HT1080 (cell line): ENCODE measurements around the gene VPS13D. TPM values are rescaled to one million over a fixed set of nuclear protein-coding genes. Genes with fewer than 3 reads are reported as not detected.
"Not testable (repeated sequence)": the region's sequence is repeated elsewhere in the genome, so short reads cannot be mapped to it uniquely, and the experiment has no call there.

Experiments
- DNase-seq: peaks from one replicate; pipeline ENCODE4 v3.0.0-alpha.2; 2015; ENCODE audit warnings: low read depth
- total RNA-seq: library from RNA; depleted of rRNA; stranded (reverse); fragments of >200 nt; shearing (Covaris generic); gene quantifications from 2 replicates; pipeline ENCODE4 v1.2.3, GENCODE V29; 2014

The VPS13D gene
- total RNA-seq, 1 experiment from 2014 or later: 12.7 TPM

DNA sequence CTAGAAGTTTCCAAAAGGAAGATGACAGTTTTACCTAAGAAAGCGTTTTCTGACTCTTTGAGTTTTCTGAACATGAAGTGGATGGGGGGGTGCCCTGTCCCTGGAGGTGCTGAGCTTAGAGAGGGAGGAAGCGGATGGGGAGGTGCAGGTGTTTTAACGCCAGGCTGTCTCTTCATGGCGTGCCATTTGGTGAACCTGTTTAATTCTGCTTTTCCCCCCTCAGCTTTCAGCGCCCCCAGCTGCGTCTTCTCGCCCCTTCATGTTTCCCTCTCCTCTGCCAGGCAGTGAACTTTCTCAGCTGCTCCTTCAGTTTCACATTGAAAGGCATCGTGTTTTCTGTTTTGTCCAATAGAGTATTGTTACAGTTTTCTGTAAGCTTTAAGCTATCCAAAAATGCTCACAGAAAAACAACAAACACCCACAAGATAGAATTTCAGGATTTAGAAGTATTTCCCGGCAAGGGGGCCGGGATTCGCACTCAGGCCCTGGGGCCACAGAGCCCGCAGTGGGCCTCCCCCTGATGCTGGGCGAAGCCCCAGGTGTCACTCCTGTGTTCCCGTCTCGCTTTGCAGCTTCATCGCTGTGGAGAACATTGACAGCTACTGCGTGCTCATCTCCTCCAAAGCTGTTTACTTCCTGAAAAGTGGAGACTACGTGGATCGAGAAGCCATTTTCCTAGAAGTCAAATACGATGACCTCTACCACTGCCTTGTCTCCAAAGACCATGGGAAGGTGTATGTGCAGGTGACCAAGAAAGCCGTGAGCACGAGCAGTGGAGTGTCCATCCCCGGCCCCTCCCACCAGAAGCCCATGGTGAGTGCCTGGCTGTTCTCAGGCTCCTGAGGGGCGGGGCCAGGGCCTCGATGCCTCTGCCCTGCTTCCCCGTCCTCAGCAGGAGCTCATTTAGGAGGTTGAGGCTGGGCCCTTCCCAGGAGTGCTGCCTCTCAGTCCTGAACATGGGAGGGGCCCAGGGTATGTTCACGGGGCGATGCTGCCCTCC, 276.8 kb downstream of the VPS13D start:
- no peak for DNase-seq

DNA sequence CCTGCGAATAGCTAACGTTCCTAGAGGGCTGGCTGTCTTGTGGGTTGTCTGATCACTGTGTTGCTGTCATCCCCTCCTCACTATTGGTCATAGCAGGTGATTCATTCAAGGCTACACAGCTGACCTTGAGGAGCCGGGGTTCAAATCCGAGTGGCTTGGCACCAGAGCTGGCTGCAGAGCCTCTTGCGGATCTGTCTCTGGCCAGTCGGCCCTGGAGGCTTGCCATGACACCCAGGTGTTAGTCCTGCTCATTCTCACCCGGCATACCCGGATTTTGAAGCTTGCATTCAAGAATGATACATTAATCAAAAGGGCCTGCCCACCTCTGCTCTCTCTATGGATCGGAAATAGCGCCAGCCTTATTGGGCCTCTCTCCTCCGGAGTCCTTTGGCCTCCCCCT, 277.8 kb downstream of the VPS13D start:
- DNase-seq: no peak

DNA sequence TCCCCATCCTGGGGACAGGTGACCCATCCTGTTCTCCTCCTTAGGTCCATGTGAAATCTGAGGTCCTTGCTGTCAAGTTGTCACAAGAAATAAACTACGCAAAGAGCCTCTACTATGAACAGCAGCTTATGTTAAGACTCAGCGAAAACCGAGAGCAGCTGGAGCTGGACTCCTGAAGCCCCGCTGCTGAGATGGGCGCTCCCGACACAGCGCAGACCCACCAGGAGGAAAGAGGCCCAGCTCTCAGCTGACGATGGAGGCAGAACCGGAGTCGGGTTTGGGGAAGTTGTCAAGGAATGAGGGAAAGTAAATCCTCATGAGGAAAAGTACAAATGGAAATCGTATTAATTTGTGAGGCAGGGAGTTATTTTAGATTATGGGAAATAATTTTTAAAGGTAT, 279.0 kb downstream of the VPS13D start:
- DNase-seq: no peak

DNA sequence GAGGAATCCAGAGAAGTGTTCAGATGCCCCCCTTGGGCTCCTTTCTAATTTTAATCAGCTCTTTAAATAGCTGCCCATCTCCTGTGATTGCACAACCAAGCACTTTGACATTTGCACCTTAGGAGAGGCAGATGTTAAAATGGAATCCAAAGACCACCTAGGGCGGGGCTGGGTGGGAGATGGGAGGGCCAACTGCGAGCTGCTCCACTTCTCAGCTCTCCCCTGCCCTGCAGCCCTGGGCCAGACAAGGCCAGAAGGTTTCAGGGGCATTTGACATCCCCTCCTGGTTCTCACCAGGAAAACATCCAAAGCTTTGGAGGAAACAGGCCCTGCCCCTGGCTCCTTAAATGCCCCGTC, 281.3 kb downstream of the VPS13D start:
- no peak for DNase-seq

- DNase-seq: no peak
Measured at GRCh38 chr1:12511516-12512468, 282.0 kb downstream of the VPS13D start.

- DNase-seq: no peak
Measured at GRCh38 chr1:12513181-12513580, 283.4 kb downstream of the VPS13D start.

DNA sequence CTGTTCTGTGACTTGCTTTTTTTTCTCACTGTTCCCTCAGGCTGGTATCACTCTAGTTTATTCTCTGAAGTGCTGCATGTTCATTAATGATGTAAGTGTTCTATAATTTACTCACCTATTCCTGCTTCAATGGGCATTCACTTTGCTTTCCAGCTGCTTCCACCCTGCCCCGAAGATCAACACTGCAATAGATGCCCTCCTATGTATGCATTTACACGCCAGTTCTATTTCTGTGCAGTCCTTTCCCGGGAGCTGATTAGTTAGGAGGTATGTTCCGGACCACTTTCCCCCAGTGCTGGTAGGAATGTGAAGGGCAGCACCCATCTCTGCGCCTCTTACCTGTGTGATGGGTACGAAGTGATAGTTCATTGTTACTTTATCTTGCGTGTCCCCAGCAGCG, 284.8 kb downstream of the VPS13D start:
- DNase-seq: no peak

GRCh38 chr1:12515234-12515633, 285.4 kb downstream of the VPS13D start:
- DNase-seq: no peak

DNA sequence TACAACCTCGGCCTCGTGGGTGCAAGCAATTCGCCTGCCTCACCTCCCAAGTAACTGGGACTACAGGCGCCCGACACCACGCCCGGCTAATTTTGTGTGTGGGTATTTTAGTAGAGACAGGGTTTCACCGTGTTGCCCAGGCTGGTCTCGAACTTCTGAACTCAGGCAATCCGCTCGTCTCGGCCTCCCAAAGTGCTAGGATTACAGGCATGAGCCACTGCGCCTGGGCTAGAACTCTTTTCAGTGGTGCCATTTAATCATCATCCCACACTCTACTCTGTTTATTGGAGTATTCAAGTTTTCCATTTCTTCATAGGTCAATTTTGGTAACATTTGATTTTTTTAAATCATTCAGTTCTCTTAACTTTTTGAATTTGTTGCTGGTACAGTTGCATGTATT, 286.9 kb downstream of the VPS13D start:
- DNase-seq: no peak

DNA sequence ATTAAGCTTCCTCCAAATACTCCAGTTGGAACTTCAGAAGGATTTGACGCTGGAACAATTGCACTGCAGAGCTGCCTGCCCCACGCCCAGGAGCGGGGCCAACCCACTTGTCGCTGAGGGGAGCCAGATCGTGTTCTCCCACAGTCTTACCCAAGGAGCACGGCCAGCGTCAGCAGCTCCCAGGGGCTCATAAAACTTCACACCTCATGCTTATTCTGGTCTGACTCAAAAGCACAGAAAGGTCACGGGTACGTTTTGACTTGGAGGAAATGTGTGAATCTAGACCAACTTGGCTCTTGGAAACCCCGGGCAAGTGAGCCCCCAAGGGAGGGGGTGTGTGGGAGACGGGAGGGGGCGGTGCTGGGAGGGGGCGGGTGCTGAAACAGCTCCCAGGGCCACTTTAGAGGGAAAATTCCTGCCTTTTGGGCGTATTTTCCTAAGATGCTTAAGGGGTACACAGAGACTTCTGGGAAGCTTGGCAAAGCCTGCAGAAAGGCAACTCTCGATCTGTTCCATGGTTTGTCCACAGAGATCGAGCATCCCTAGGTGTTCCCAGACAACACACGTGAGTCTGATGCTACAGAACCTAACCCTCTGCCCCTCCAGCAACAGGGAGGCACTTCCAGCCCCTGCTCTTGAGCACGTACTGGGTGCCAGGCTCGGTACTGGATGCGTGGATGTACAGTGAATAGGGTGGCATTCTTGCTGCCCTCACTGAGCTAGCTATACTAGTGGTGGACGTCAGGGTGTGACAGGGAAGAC, 289.3 kb downstream of the VPS13D start:
- no peak for DNase-seq

DNA sequence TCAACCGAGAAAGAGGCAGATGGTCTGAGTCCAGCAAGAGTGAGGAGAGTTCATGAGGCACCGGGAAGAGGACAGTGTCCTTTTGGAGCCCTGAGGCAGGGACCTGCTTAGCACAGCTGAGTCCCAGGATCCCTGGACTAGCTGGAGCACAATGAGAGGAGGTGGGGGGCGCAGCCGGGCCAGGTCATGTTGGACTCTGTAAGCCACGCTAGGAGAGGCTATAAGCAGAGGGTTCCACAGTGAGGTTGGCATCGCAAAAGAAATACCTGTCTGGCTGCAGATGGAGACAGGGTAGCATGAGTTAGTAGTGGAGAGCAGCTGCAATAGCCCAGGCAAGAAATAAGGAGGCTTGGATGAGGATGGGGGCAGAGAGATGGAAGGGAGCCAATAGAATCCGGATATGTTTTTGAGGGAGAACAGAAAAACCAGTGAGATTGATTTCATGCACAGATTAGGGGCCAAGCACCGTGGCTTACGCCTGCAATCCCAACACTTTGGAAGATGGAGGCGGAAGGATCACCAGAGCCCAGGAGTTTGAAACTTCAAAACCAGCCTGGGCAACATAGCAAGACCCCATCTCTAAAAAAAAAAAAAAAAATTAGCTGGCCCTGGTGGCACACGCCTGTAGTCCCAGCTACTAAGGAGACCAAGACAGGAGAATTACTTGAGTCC, 290.0 kb downstream of the VPS13D start:
- DNase-seq: no peak

DNA sequence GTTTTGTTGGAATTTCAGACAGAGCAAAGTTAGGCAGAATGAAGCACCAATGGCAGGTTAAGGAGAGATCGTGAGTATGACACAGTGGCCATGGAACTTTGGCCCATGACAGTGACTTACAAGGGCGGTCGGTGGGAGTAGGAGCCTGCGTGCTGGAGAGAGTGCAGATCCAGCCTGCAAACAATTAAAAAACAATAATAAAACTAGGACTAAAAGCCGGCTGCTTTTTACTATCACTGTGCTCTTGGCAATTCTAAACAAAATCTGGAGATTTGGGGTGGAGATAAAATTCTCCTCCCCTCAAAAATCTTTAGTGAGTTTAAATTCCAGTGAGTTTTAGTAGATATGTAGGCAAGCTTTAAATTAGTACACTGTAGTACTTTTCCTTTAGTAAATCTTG, 291.3 kb downstream of the VPS13D start:
- no peak for DNase-seq

DNA sequence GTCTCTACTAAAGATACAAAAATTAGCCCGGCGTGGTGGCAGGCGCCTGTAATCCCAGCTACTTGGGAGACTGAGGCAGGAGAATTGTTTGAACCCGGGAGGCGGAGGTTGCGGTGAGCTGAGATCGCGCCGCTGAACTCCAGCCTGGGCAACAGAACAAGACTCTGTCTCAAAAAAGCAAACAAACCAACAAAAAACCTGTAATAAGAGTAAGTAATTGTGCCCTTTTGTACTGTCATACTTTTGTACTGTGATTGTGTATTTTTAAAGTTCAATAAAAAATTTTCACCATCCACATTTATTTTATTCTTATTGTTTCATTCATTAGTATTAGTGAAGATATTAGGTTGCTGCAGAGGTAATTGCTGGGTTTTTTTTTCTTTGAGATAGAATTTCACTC, 292.9 kb downstream of the VPS13D start:
- DNase-seq: not testable (repeated sequence)

- no peak for DNase-seq
Measured at GRCh38 chr1:12524266-12524665, 294.4 kb downstream of the VPS13D start.

DNA sequence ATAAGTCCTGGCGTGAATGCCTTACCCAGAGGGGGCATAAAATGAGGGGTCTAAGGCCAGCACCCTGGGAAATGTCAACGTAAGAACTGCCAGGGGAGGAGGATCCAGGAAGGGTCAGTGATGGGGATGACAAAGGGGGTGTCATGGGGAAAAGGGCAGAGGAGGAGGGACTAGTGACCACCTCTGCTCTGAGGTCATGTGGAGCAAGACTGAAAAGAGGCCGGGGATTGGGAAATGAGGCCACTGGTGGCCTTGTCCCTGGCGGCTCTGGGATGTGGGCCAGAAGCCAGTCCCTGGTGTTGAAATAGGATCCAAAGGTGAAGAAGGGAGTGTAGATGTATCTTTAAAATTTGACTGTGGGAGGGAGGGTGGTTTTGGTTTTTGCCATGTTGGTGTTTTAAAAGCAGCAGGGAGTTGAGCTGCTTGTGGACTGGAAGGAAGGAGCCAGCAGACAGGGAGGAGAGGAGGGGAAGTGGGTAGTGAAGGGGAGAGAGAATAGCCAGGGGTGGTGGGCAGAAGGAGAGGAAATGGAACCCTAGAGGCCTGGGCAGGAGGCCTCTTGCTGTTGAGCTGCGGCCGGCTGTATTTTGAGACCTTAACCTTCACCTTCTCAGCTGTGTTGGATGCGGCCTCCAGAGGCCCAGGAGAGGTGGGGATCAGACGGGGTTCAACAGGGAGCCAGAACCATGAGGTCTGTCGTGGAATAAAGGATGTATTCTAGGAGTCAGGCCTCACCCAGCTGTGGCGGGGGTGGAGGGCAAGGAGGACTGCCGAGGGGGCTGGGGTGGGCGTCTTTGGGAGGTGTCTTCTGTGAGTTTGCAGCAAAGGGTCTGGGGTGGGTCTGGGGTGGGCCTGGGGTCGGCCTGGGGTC, 295.7 kb downstream of the VPS13D start:
- no peak for DNase-seq

DNA sequence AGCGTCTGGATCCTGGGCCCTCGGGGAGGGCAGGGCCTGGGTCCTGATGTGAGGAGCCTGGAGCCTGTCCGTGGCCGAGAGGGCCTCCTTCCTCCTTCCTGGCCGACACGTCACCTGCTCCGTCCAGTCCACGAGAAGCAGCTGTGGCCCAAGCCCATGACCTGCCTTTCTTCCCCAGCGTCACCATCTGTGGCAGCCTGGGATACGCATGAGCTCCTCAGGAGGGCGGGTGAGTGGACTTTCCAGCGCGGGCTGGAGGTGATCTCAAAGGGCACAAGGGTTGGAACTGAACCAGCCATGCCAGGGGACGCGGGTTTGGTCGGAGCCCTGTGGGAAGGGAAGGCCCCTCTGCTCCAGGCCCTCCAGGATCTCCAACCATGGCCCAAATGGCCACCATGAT, 297.7 kb downstream of the VPS13D start:
- no peak for DNase-seq

DNA sequence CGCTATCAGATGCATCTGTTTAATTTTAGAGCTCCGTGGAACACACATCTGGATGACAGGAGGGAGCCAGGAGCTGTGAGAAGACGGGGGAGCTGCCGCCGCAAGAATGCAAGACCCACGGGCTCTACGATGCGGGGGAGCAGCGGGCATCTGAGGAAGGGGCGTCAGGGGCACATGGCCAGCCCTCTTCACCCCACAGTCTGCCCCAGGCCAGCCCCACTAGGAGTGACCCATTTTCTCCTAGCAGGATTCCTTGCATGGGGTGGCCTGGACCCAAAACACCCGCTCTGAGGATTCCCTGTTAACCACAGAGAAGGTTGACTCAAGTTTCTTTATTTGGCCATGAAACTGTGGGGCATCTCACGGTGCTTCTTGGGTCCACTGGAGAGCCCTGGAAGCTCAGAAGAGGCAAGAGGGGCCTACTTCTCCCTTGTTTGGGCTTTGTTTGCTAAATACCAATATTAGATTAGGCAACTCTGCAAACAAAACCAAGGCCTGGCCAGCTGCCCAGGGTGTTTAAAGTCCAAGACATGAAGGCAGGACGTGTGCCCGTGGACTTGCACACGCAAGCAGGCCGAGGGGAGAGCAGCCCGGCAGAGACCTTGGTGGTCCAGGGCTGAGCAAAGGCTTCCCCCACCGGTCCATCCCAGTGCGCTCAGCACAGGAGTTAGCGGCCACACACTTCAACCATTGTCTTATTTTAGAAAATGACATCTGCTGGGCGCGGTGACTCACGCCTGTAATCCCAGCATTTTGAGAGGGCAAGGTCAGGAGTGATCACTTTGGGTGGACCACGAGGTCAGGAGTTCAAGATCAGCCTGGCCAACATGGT, 298.4 kb downstream of the VPS13D start:
- peak; percentile 13 for DNase-seq

GRCh38 chr1:12529640-12530174, 299.9 kb downstream of the VPS13D start:
- no peak for DNase-seq
